ENCODE results near the gene CPSF4L.

CPSF4L gene

DNA sequence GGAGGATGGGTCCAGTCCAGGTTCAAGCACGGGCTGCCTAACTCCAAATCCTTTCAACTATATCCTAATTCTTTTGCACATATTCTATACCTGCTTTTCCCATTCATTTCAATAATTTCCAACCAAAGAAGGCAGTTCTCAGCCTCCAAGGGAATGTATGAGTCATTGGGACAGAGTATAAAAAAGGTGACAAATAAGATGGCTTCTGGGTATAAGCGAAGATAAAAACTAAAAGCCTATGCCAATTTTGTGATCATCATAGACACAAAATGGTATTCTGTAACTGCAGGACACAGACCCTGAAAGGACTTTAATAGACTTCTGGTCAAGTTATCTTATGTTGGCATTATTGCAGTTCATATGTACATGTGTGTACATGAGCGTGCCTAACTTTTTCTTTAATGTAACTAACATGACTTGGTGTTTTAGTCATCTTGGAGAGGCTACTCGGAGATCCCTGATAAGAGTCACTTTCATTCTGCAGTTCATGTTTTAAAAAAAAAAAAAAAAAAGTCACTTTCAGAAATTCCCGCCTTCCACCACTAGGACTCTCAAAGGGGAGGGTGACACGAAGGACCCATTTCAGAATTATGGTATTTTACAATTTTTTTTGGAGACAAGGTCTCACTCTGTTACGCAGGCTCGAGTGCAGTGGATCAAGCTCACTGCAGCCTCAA, 51.5 kb downstream of the CPSF4L start:
- Histone ChIP-seq H3K36me3 (ENCODE audit: control insufficient read depth, insufficient read depth, low read length) (peaks cover 24% of the 10 kb centered on the region), H3K4me3 (replicated peaks; ENCODE audit: low read depth, low read length) (no peak overlapping the region), H3K27me3 (replicated peaks; ENCODE audit: control insufficient read depth, insufficient read depth, low read length) (no peaks in the 10 kb centered on the region)
- no peak for DNase-seq (ENCODE audit: extremely low read depth, insufficient read length)
- TF ChIP-seq, protein P1, sequence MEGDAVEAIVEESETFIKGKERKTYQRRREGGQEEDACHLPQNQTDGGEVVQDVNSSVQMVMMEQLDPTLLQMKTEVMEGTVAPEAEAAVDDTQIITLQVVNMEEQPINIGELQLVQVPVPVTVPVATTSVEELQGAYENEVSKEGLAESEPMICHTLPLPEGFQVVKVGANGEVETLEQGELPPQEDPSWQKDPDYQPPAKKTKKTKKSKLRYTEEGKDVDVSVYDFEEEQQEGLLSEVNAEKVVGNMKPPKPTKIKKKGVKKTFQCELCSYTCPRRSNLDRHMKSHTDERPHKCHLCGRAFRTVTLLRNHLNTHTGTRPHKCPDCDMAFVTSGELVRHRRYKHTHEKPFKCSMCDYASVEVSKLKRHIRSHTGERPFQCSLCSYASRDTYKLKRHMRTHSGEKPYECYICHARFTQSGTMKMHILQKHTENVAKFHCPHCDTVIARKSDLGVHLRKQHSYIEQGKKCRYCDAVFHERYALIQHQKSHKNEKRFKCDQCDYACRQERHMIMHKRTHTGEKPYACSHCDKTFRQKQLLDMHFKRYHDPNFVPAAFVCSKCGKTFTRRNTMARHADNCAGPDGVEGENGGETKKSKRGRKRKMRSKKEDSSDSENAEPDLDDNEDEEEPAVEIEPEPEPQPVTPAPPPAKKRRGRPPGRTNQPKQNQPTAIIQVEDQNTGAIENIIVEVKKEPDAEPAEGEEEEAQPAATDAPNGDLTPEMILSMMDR (IDR thresholded peaks at IDR 0.05; ENCODE audit: insufficient read depth, low read length, poor library complexity, severe bottlenecking) = peak; percentile 8

DNA sequence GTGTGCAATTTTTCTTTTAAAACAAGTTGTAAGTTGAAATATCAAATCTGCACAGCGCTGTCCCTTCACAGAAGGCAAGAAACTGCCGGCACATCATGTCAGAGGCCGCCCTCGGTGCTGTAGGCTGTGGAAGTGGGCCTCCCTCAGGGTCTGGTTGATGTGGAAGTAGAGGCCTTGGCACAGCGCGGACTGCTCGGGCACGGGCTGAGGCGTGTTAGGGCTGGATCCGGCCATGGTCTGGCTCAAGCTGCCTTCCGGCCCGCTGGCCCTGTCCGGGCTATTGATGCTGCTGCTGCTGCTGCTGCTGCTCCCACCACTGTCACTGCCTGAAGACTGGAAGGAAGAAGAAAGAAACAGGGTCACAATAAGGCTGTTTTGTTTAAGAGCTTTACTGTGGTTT, 52.2 kb downstream of the CPSF4L start:
- H3K27me3 ChIP-seq (replicated peaks; ENCODE audit: control insufficient read depth, insufficient read depth, low read length) = no peaks in the 10 kb centered on the region
- no peak overlapping the region for H3K4me3 ChIP-seq (replicated peaks; ENCODE audit: low read depth, low read length)
- TF ChIP-seq, protein P1 (IDR thresholded peaks at IDR 0.05; ENCODE audit: insufficient read depth, low read length, poor library complexity, severe bottlenecking) = no peak
- no peak for DNase-seq (ENCODE audit: extremely low read depth, insufficient read length)
- H3K36me3 ChIP-seq (ENCODE audit: control insufficient read depth, insufficient read depth, low read length) = peaks cover 25% of the 10 kb centered on the region

DNA sequence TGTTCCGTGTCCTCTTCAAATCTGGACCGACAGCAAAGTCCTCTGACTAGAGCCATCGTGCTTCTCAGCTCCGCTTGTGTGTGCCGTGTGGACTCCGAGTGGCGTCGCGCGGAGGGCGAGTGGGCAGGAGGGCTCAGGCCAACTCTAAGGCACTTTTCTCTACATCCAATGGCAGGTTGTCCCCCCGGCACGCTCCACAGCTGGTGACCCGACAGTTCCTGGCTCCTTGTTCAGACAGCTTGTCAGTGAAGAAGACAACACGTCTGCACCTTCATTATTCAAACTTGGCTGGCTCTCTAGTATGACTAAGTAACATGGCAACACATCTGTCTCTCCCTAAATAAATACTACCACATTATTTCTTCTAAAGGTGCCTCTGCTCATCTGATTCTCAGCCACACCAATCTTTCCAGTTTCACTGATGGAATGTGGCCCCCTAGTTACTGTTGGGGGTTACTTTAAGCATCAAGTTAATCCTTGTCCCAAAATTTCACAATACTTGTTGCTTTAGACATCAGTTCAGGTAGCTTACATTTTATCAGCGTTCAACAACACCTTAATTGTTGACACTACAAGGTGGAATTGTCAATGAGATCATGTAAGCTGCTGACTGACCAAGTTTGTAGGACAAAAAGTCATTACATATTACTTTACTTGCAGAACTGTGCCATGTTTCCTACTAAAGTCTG, 53.4 kb downstream of the CPSF4L start:
- TF ChIP-seq, protein P1 (IDR thresholded peaks at IDR 0.05; ENCODE audit: insufficient read depth, low read length, poor library complexity, severe bottlenecking) = no peak
- Histone ChIP-seq H3K27me3 (replicated peaks; ENCODE audit: control insufficient read depth, insufficient read depth, low read length) (no peaks in the 10 kb centered on the region), H3K36me3 (ENCODE audit: control insufficient read depth, insufficient read depth, low read length) (peaks cover 34% of the 10 kb centered on the region), H3K4me3 (replicated peaks; ENCODE audit: low read depth, low read length) (no peak overlapping the region)
- no peak for DNase-seq (ENCODE audit: extremely low read depth, insufficient read length)

GRCh38 chr17:73205459-73205961, 56.2 kb downstream of the CPSF4L start:
- no peak for DNase-seq (ENCODE audit: extremely low read depth, insufficient read length)
- Histone ChIP-seq H3K27me3 (replicated peaks; ENCODE audit: control insufficient read depth, insufficient read depth, low read length) (no peaks in the 10 kb centered on the region), H3K36me3 (ENCODE audit: control insufficient read depth, insufficient read depth, low read length) (peaks cover 50% of the 10 kb centered on the region), H3K4me3 (replicated peaks; ENCODE audit: low read depth, low read length) (no peak overlapping the region)
- TF ChIP-seq, protein P1 (IDR thresholded peaks at IDR 0.05; ENCODE audit: insufficient read depth, low read length, poor library complexity, severe bottlenecking) = no peak

- no peak for DNase-seq (ENCODE audit: extremely low read depth, insufficient read length)
- Histone ChIP-seq H3K4me3 (replicated peaks; ENCODE audit: low read depth, low read length) (no peak overlapping the region), H3K27me3 (replicated peaks; ENCODE audit: control insufficient read depth, insufficient read depth, low read length) (no peaks in the 10 kb centered on the region), H3K36me3 (ENCODE audit: control insufficient read depth, insufficient read depth, low read length) (peaks cover 52% of the 10 kb centered on the region)
- TF ChIP-seq, protein P1 (IDR thresholded peaks at IDR 0.05; ENCODE audit: insufficient read depth, low read length, poor library complexity, severe bottlenecking) = no peak
Measured at GRCh38 chr17:73203788-73204479, 57.7 kb downstream of the CPSF4L start.
